AG09309 (cell line): ENCODE results near the gene CIB2.

Source experiments
- DNase-seq: peaks from one replicate; pipeline ENCODE4 v3.0.0-alpha.2; 2010; ENCODE audit warnings: low read depth
- H3K4me3 ChIP-seq: 2 replicates; pipeline ENCODE4 v1.5.1; 2011; ENCODE audit warnings: mild to moderate bottlenecking, low read depth, low read length, moderate library complexity; ENCODE audit not compliant: control insufficient read depth
- CTCF ChIP-seq: IDR thresholded peaks from 2 replicates; pipeline ENCODE4 v1.5.1; 2011; ENCODE audit warnings: mild to moderate bottlenecking, low read depth, low read length, inconsistent platforms; ENCODE audit not compliant: insufficient read depth, control insufficient read depth; ENCODE audit errors: missing control alignments

Gene CIB2

GRCh38 chr15:78055919-78056713, 75.1 kb downstream of the CIB2 start:
- no peak for DNase-seq
- no peak overlapping the region for H3K4me3 ChIP-seq
- no peak for TF ChIP-seq CTCF

- no peak overlapping the region for H3K4me3 ChIP-seq
- DNase-seq = no peak
- TF ChIP-seq CTCF = no peak
These were observed 76.3 kb downstream of the CIB2 start for GRCh38 chr15:78054966-78055365.
